H1 (cell line): ENCODE results near the gene PATJ. TPM values are rescaled to one million over a fixed set of nuclear protein-coding genes. Genes with fewer than 3 reads are reported as not detected.

ENCODE experiments used
- CTCF ChIA-PET: fragments of 300-600 bp; sonication (Branson Sonifier 250); formaldehyde crosslinking; loops from one replicate; lab custom pipeline; 2021; ENCODE audit not compliant: partially characterized antibody; lab: Charles Lee
- POLR2A ChIA-PET: fragments of 300-600 bp; sonication (Branson Sonifier 250); formaldehyde crosslinking; loops from one replicate; lab custom pipeline; 2021; ENCODE audit warnings: inconsistent platforms; ENCODE audit not compliant: partially characterized antibody; lab: Charles Lee
- DNase-seq, 2 experiments: peaks; one replicate each; pipeline versions ENCODE4 v3.0.0 to v3.0.0-alpha.2; 2010 to 2022; ENCODE audit warnings: low spot score in 2 of 2, low read depth in 1 of 2, mixed read lengths in 1 of 2
- FAIRE-seq: peaks from 2 replicates; lab custom pipeline; 2011; peaks lifted over from hg19 to GRCh38; lab: Jason Lieb, UNC
- H2AFZ ChIP-seq: 2 replicates; pipeline ENCODE4 v1.8.1; 2012; ENCODE audit warnings: low read length, inconsistent platforms
- H2AK5ac ChIP-seq: 2 replicates; pipeline ENCODE4 v1.6.1; 2013; ENCODE audit warnings: low read depth, low read length
- H2BK120ac ChIP-seq: replicated peaks from 2 replicates; pipeline ENCODE3; 2013; ENCODE audit warnings: low read depth, low read length, inconsistent platforms
- H2BK12ac ChIP-seq: 2 replicates; pipeline ENCODE4 v1.6.1; 2013; ENCODE audit warnings: low read depth, low read length
- H2BK15ac ChIP-seq: 2 replicates; pipeline ENCODE4 v1.6.1; 2013; ENCODE audit warnings: low read length
- H2BK20ac ChIP-seq: 2 replicates; pipeline ENCODE4 v1.6.1; 2013; ENCODE audit warnings: low read length
- H2BK5ac ChIP-seq: 2 replicates; pipeline ENCODE4 v1.6.1; 2013; ENCODE audit warnings: low read depth, low read length
- H3K14ac ChIP-seq: 2 replicates; pipeline ENCODE4 v1.6.1; 2013; ENCODE audit warnings: inconsistent platforms; ENCODE audit not compliant: insufficient read length
- H3K18ac ChIP-seq: 2 replicates; pipeline ENCODE4 v1.6.1; 2013; ENCODE audit warnings: low read length; ENCODE audit errors: extremely low read depth
- H3K23ac ChIP-seq: 2 replicates; pipeline ENCODE4 v1.6.1; 2013; ENCODE audit warnings: inconsistent platforms; ENCODE audit not compliant: insufficient read length
- H3K23me2 ChIP-seq: 2 replicates; pipeline ENCODE4 v1.6.1; 2013; ENCODE audit warnings: low read depth, low read length
- H3K27ac ChIP-seq: 2 replicates; pipeline ENCODE4 v1.6.1; 2011; ENCODE audit warnings: low read depth, low read length, inconsistent platforms
- H3K27me3 ChIP-seq, 4 experiments: replicated peaks in 1 of 4; 1 replicate in 1 of 4; 2 replicates in 3 of 4; pipeline versions ENCODE4 v1.6.1 to v1.8.1; 2011 to 2013; ENCODE audit warnings: low read length in 3 of 4, mild to moderate bottlenecking in 3 of 4, inconsistent platforms in 2 of 4, mixed read lengths in 2 of 4, moderate library complexity in 1 of 4; ENCODE audit not compliant: control insufficient read depth in 3 of 4, insufficient read depth in 3 of 4; ENCODE audit errors: extremely low read depth in 1 of 4
- H3K36me3 ChIP-seq, 4 experiments: 2 replicates each; pipeline versions ENCODE4 v1.6.1 to v1.8.1; 2011 to 2013; ENCODE audit warnings: mild to moderate bottlenecking in 4 of 4, low read length in 3 of 4, moderate library complexity in 2 of 4, control low read depth in 1 of 4, inconsistent platforms in 1 of 4; ENCODE audit not compliant: insufficient read depth in 4 of 4, control insufficient read depth in 2 of 4
- H3K4ac ChIP-seq: replicated peaks from 2 replicates; pipeline ENCODE3; 2013; ENCODE audit warnings: low read length, low read depth, mixed read lengths, inconsistent platforms; ENCODE audit not compliant: insufficient read length
- H3K4me1 ChIP-seq, 4 experiments: replicated peaks in 1 of 4; 1 replicate in 1 of 4; 2 replicates in 3 of 4; pipeline versions ENCODE4 v1.6.1 to v1.8.1; 2011 to 2013; ENCODE audit warnings: low read length in 3 of 4, inconsistent platforms in 2 of 4, mixed read lengths in 1 of 4; ENCODE audit not compliant: insufficient read depth in 4 of 4, control insufficient read depth in 3 of 4
- H3K4me2 ChIP-seq, 2 experiments: 2 replicates each; pipeline versions ENCODE4 v1.6.1 to v1.8.1; 2011 to 2013; ENCODE audit warnings: low read depth in 2 of 2, low read length in 2 of 2, control low read depth in 1 of 2, inconsistent platforms in 1 of 2, mild to moderate bottlenecking in 1 of 2; ENCODE audit not compliant: insufficient read depth in 1 of 2
- H3K4me3 ChIP-seq, 4 experiments: fragments of 200-600, 300-600 bp in 1 of 4; sonication (generic), shearing (Covaris generic), sonication (Bioruptor Twin) in 1 of 4; 2 replicates each; pipeline versions ENCODE4 v1.5.1 to v1.8.1; 2011 to 2016; ENCODE audit warnings: low read length in 4 of 4, low read depth in 3 of 4, control low read depth in 2 of 4, inconsistent platforms in 2 of 4, mild to moderate bottlenecking in 2 of 4, mixed read lengths in 1 of 4, moderate library complexity in 1 of 4; ENCODE audit not compliant: insufficient read depth in 2 of 4; ENCODE audit errors: extremely low read depth in 1 of 4
- H3K56ac ChIP-seq: replicated peaks from 2 replicates; pipeline ENCODE3; 2013; ENCODE audit warnings: low read depth, mild to moderate bottlenecking, mixed read lengths, low read length, inconsistent platforms; ENCODE audit not compliant: insufficient read length
- H3K79me1 ChIP-seq: 2 replicates; pipeline ENCODE4 v1.6.1; 2013; ENCODE audit warnings: low read depth, low read length, control low read depth
- H3K79me2 ChIP-seq, 2 experiments: 2 replicates each; pipeline versions ENCODE4 v1.6.1 to v1.8.1; 2012 to 2013; ENCODE audit warnings: low read length in 2 of 2, mild to moderate bottlenecking in 2 of 2, inconsistent platforms in 1 of 2; ENCODE audit not compliant: insufficient read depth in 2 of 2, control insufficient read depth in 1 of 2
- H3K9ac ChIP-seq, 4 experiments: replicated peaks in 1 of 4; 1 replicate in 1 of 4; 2 replicates in 3 of 4; pipeline versions ENCODE4 v1.6.1 to v1.8.1; 2011 to 2013; ENCODE audit warnings: low read depth in 3 of 4, low read length in 3 of 4, control low read depth in 2 of 4, mild to moderate bottlenecking in 2 of 4, moderate library complexity in 2 of 4, inconsistent platforms in 1 of 4; ENCODE audit errors: extremely low read depth in 1 of 4
- H3K9me3 ChIP-seq, 2 experiments: 2 replicates each; pipeline versions ENCODE4 v1.6.1 to v1.8.1; 2012 to 2013; ENCODE audit warnings: mild to moderate bottlenecking in 2 of 2, moderate library complexity in 2 of 2, control low read depth in 1 of 2, inconsistent platforms in 1 of 2, low read depth in 1 of 2, low read length in 1 of 2, mixed read lengths in 1 of 2; ENCODE audit not compliant: insufficient read depth in 2 of 2
- H4K20me1 ChIP-seq, 2 experiments: replicated peaks in 1 of 2; 2 replicates each; pipeline versions ENCODE3 to v1.8.1; 2011 to 2013; ENCODE audit warnings: inconsistent platforms in 2 of 2, low read length in 2 of 2, mild to moderate bottlenecking in 1 of 2; ENCODE audit not compliant: insufficient read depth in 2 of 2, control insufficient read depth in 1 of 2
- H4K5ac ChIP-seq: 2 replicates; pipeline ENCODE4 v1.6.1; 2013; ENCODE audit warnings: low read length, low read depth, mixed read lengths, inconsistent platforms; ENCODE audit not compliant: insufficient read length
- H4K8ac ChIP-seq: 2 replicates; pipeline ENCODE4 v1.8.0; 2013; ENCODE audit warnings: mild to moderate bottlenecking, moderate library complexity, low read length, inconsistent platforms; ENCODE audit not compliant: insufficient read depth; ENCODE audit errors: extremely low read depth
- H4K91ac ChIP-seq: replicated peaks from 2 replicates; pipeline ENCODE3; 2013; ENCODE audit warnings: low read length, mixed read lengths, inconsistent platforms; ENCODE audit not compliant: insufficient read length
- BACH1 ChIP-seq: IDR thresholded peaks from 2 replicates; pipeline ENCODE4 v1.6.1; 2012; ENCODE audit warnings: low read length, improper control_type of control experiment
- CHD2 ChIP-seq: IDR thresholded peaks from 2 replicates; pipeline ENCODE4 v1.6.1; 2012; ENCODE audit warnings: low read length, improper control_type of control experiment
- EZH2 ChIP-seq: fragments of 200-600 bp; sonication (generic); IDR thresholded peaks from 2 replicates; pipeline ENCODE4 v1.7.1; 2012; ENCODE audit warnings: low read depth, mild to moderate bottlenecking, moderate library complexity, low read length, inconsistent platforms; ENCODE audit not compliant: severe bottlenecking
- FOSL1 ChIP-seq: IDR thresholded peaks from 2 replicates; pipeline ENCODE4 v1.6.1; 2011; ENCODE audit warnings: mild to moderate bottlenecking, low read depth, low read length, moderate library complexity; ENCODE audit not compliant: insufficient read depth
- JUN ChIP-seq: IDR thresholded peaks from 2 replicates; pipeline ENCODE4 v1.6.1; 2011; ENCODE audit warnings: low read depth, mild to moderate bottlenecking, improper control_type of control experiment, low read length
- KDM1A ChIP-seq: fragments of 200-600, 300-600 bp; sonication (generic); IDR thresholded peaks from 2 replicates; pipeline ENCODE4 v1.7.1; 2016; ENCODE audit warnings: mild to moderate bottlenecking, low read length, borderline replicate concordance
- KDM4A ChIP-seq: IDR thresholded peaks from one replicate; pipeline ENCODE4 v1.7.1; 2012; ENCODE audit warnings: low read depth, mild to moderate bottlenecking, moderate library complexity, low read length, inconsistent platforms; ENCODE audit not compliant: severe bottlenecking
- KDM5A ChIP-seq: fragments of 200-600 bp; IDR thresholded peaks from 2 replicates; pipeline ENCODE4 v1.7.1; 2012; ENCODE audit warnings: mild to moderate bottlenecking, low read length, inconsistent platforms, mixed read lengths
- MAFK ChIP-seq: IDR thresholded peaks from 2 replicates; pipeline ENCODE4 v1.6.1; 2012; ENCODE audit warnings: low read depth, mild to moderate bottlenecking, improper control_type of control experiment, low read length
- POU5F1 ChIP-seq: IDR thresholded peaks from 2 replicates; pipeline ENCODE4 v1.6.1; 2011; ENCODE audit warnings: low read depth, mild to moderate bottlenecking, low read length, moderate library complexity
- RXRA ChIP-seq: IDR thresholded peaks from 2 replicates; pipeline ENCODE4 v1.6.1; 2011; ENCODE audit warnings: low read depth, mild to moderate bottlenecking, low read length, moderate library complexity; ENCODE audit not compliant: insufficient read depth
- SIRT6 ChIP-seq: IDR thresholded peaks from one replicate; pipeline ENCODE4 v1.7.1; 2012; ENCODE audit warnings: low read length, inconsistent platforms
- WGBS, 2 experiments: shearing (Covaris generic) in 1 of 2; methylation state at CpG; one replicate each; pipeline versions ENCODE4 v1.1.6 to v1.1.7; 2013 to 2015; ENCODE audit warnings: low lambda C conversion rate in 2 of 2, mixed read lengths in 2 of 2, inconsistent platforms in 1 of 2, low coverage in 1 of 2, missing lambda C conversion rate in 1 of 2; ENCODE audit not compliant: insufficient replicate concordance in 2 of 2, insufficient coverage in 1 of 2, insufficient read length in 1 of 2; ENCODE audit errors: extremely low coverage in 1 of 2, missing lambda C conversion rate in 1 of 2; 5-methylcytosine and 5-hydroxymethylcytosine counted together
- polyA plus RNA-seq, 7 experiments: library from polyadenylated mRNA; depleted of rRNA in 3 of 7; stranded (reverse) in 5 of 7; unstranded in 2 of 7; fragments of >200 nt in 5 of 7; fragments of 200-250 nt in 2 of 7; gene quantifications; 1 replicate in 5 of 7; 2 replicates in 1 of 7; 4 replicates in 1 of 7; pipeline versions ENCODE4 v1.2.1 to v1.2.3, GENCODE V29; 2011 to 2013; ENCODE audit warnings: missing spikeins in 2 of 7, mixed read lengths in 2 of 7
- total RNA-seq: library from RNA; stranded (reverse); fragmentation: NEBNext Ultra II Directional; extraction: Animal tissue kit (Norgen Biotek cat#: 25700); gene quantifications from 2 replicates; pipeline ENCODE4 v1.2.1, GENCODE V29; 2021
- TF ChIP-seq, protein P1 (sequence below): IDR thresholded peaks from 2 replicates; pipeline ENCODE4 v1.6.1; 2012; ENCODE audit warnings: inconsistent platforms
- TF ChIP-seq, protein P2 (sequence below): IDR thresholded peaks from 2 replicates; pipeline ENCODE4 v1.6.1; 2011; ENCODE audit warnings: low read depth, mild to moderate bottlenecking, low read length; ENCODE audit not compliant: insufficient read depth

Gene PATJ
- total and polyA plus RNA-seq, 2 of the 8 experiments (the other 6 are each of a cell fraction or from before 2014, with no cell fraction given) = 8.2 to 55.6 TPM

DNA sequence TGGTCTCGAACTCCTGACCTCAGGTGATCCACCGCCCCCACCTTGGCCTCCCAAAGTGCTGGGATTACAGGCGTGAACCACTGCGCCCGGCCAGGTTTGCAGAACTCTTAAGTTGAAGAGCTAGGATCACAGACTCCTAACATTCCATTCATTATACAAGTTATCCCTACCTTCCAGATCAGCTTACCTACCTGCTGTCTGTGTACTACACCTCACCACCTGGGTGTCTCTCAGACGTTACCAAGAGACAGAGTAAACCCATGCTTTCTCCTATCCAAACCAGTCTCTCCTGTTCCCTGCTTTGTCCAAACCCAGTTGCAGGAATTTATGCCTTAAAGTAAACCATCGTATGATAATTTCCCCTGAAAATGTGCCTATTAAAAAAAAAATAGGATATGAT, 329.4 kb downstream of the PATJ start:
- H4K20me1 ChIP-seq = no peaks in the 10 kb centered on the region
- peaks cover 1 to 2% of the 10 kb centered on the region in 2 experiments; a peak in 1 of 4 replicates for H3K9me3 ChIP-seq
- no peak overlapping the region for H4K5ac ChIP-seq
- no peak overlapping the region for H3K14ac ChIP-seq
- no peak overlapping the region for H3K56ac ChIP-seq
- no peak for FAIRE-seq
- H2BK15ac ChIP-seq = no peak overlapping the region
- H2BK120ac ChIP-seq = no peak overlapping the region
- POLR2A ChIA-PET = interaction anchor here (0.7 to 0.9 kb wide), 3 partner anchors 11 to 82 kb away, joined by 3 read pairs; no protein-coding TSS in a partner anchor
- H2AFZ ChIP-seq = no peak overlapping the region
- no peak overlapping the region for H3K27ac ChIP-seq
- no peak overlapping the region for H2BK12ac ChIP-seq
- H3K4me3 ChIP-seq = no peak overlapping the region
- WGBS, 2 experiments = 90% methylated on average over 7 of the region's 7 CpGs; no CpG with 5 or more reads in 1 of the 2 experiments
- H3K4me1 ChIP-seq = no peaks in the 10 kb centered on the region
- H4K91ac ChIP-seq = no peak overlapping the region
- CTCF ChIA-PET = interaction anchor here (0.6 to 2.7 kb wide), 23 partner anchors 11 to 721 kb away, joined by 3 to 15 read pairs (median 3); no protein-coding TSS in a partner anchor
- no peaks in the 10 kb centered on the region for H3K27me3 ChIP-seq
- H3K9ac ChIP-seq = no peak overlapping the region
- no peak overlapping the region for H3K18ac ChIP-seq
- no peak overlapping the region for H2BK5ac ChIP-seq
- H2BK20ac ChIP-seq = no peak overlapping the region
- H3K23ac ChIP-seq = no peak overlapping the region
- no peak for DNase-seq
- H2AK5ac ChIP-seq = no peak overlapping the region; the same call in 1 of the 2 replicates
- no peaks in the 10 kb centered on the region for H3K79me1 ChIP-seq
- no peak overlapping the region for H3K4ac ChIP-seq
- no peak overlapping the region for H4K8ac ChIP-seq
- no peaks in the 10 kb centered on the region for H3K23me2 ChIP-seq
- H3K4me2 ChIP-seq = no peak overlapping the region
- H3K36me3 ChIP-seq = peaks cover 0 to 1% (median 0%) of the 10 kb centered on the region in 4 experiments; a peak in 1 of 8 replicates
- H3K79me2 ChIP-seq = no peaks in the 10 kb centered on the region
- TF ChIP-seq, protein P1, sequence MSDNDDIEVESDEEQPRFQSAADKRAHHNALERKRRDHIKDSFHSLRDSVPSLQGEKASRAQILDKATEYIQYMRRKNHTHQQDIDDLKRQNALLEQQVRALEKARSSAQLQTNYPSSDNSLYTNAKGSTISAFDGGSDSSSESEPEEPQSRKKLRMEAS = no peak
- no peak for TF ChIP-seq SIRT6
- TF ChIP-seq FOSL1 = no peak
- no peak for TF ChIP-seq BACH1
- TF ChIP-seq MAFK = no peak
- no peak for TF ChIP-seq EZH2
- TF ChIP-seq KDM4A = no peak
- TF ChIP-seq KDM5A = no peak
- no peak for TF ChIP-seq POU5F1
- TF ChIP-seq, protein P2, sequence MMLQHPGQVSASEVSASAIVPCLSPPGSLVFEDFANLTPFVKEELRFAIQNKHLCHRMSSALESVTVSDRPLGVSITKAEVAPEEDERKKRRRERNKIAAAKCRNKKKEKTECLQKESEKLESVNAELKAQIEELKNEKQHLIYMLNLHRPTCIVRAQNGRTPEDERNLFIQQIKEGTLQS = no peak
- no peak for TF ChIP-seq JUN
- no peak for TF ChIP-seq RXRA
- TF ChIP-seq KDM1A = no peak
- no peak for TF ChIP-seq CHD2
